Aorta (tissue), 5 donors: ENCODE data around the gene ZNF488. TPM values are rescaled to one million over a fixed set of nuclear protein-coding genes. Genes with fewer than 3 reads are reported as not detected.

Experiments used
- ATAC-seq: fragments of 200-7000 bp; cut with Tn5 transposase; one replicate; pipeline ENCODE4 v1.9.1; 2022; ENCODE audit warnings: moderate library complexity; ENCODE audit not compliant: low FRiP score
- DNase-seq, 2 donors: peaks; one replicate each; pipeline ENCODE4 v3.0.0-alpha.2; 2020
- H3K27ac ChIP-seq, 2 donors: one replicate each; pipeline ENCODE4 v1.5.1; 2013; ENCODE audit warnings: low read length in 2 of 2, mild to moderate bottlenecking in 2 of 2, moderate library complexity in 2 of 2, control low read depth in 1 of 2, inconsistent platforms in 1 of 2, low read depth in 1 of 2
- H3K27me3 ChIP-seq, 2 donors: one replicate each; pipeline ENCODE4 v1.6.1; 2013; ENCODE audit warnings: control low read depth in 1 of 2, low read length in 1 of 2, mild to moderate bottlenecking in 1 of 2, moderate library complexity in 1 of 2; ENCODE audit not compliant: insufficient read depth in 2 of 2, control insufficient read depth in 1 of 2
- H3K36me3 ChIP-seq, 2 donors: one replicate each; pipeline ENCODE4 v1.6.1; 2013; ENCODE audit warnings: control low read depth in 1 of 2, low read length in 1 of 2, mild to moderate bottlenecking in 1 of 2; ENCODE audit not compliant: insufficient read depth in 2 of 2, control insufficient read depth in 1 of 2
- H3K4me1 ChIP-seq, 2 donors: one replicate each; pipeline ENCODE4 v1.6.1; 2013; ENCODE audit warnings: low read length in 2 of 2, control low read depth in 1 of 2, mild to moderate bottlenecking in 1 of 2, moderate library complexity in 1 of 2; ENCODE audit not compliant: insufficient read depth in 2 of 2, control insufficient read depth in 1 of 2
- H3K4me3 ChIP-seq, 2 donors: one replicate each; pipeline ENCODE4 v1.5.1; 2013; ENCODE audit warnings: low read length in 2 of 2, control low read depth in 1 of 2, mild to moderate bottlenecking in 1 of 2
- H3K9me3 ChIP-seq: one replicate; pipeline ENCODE4 v1.6.1; 2013; ENCODE audit warnings: mild to moderate bottlenecking, low read length; ENCODE audit not compliant: control insufficient read depth
- WGBS, 2 donors: extraction: QIAGEN DNeasy Blood & Tissue Kit; methylation state at CpG; one replicate each; pipeline ENCODE4 v1.1.7; 2013; 5-methylcytosine and 5-hydroxymethylcytosine counted together
- intact Hi-C, 2 donors: fragments of 100-400 bp; cut with DNase I; formaldehyde crosslinking; loops; one replicate each; pipeline versions ENCODE4 v1.14.2 to v1.15.0; 2022
- polyA plus RNA-seq, 2 donors: library from polyadenylated mRNA; stranded (reverse); fragments of 200-250 nt; gene quantifications; one replicate each; pipeline ENCODE4 v1.2.3, GENCODE V29; 2013
- total RNA-seq, 2 donors: library from RNA; stranded (reverse); fragmentation: NEBNext Ultra II Directional; extraction: Animal tissue kit (Norgen Biotek cat#: 25700); gene quantifications; one replicate each; pipeline ENCODE4 v1.2.1, GENCODE V29; 2021
- donor health status: healthy with polysubstance abuse.
- donor health status: Bipolar disorder and iron deficiency.
- donor health status: DM: no; HTN: no; CAD: no.
- donor health status: DM: no; HTN: no; CAD: no.
- donor health status: DM: yes; HTN: yes; CAD: no.

Gene ZNF488
- total and polyA plus RNA-seq, 4 donors: 0.12 to 3.8 (median 0.20) TPM; not detected in 1

- intact Hi-C loops: no loop called here
Measured at GRCh38 chr10:47351899-47352815, 31.9 kb downstream of the ZNF488 start.

GRCh38 chr10:47350671-47351640 is 33.1 kb downstream of the ZNF488 start:
- Histone ChIP-seq H3K27ac (no peak overlapping the region), H3K27me3 (no peaks in the 10 kb centered on the region), H3K36me3 (no peaks in the 10 kb centered on the region), H3K9me3 (no peaks in the 10 kb centered on the region), H3K4me1 (no peaks in the 10 kb centered on the region), H3K4me3 (no peak overlapping the region)
- peak; percentile 35 to 64 for DNase-seq
- no peak for ATAC-seq
- intact Hi-C loops: no loop called here
- WGBS, 2 donors: 95 to 96% methylated on average over 39 of the region's 39 CpGs

More at GRCh38 chr10:47351899-47352815, 31.9 kb downstream of the ZNF488 start:
- DNase-seq: peak in 1 of 2 donors; percentile 54
- no peaks in the 10 kb centered on the region for H3K27me3 ChIP-seq
- H3K27ac ChIP-seq: no peak overlapping the region
- H3K36me3 ChIP-seq: no peaks in the 10 kb centered on the region
- H3K4me1 ChIP-seq: no peaks in the 10 kb centered on the region
- no peaks in the 10 kb centered on the region for H3K9me3 ChIP-seq
- no peak overlapping the region for H3K4me3 ChIP-seq
- ATAC-seq: no peak
- whole genome bisulfite sequencing, 2 donors: 88 to 89% methylated on average over 14 of the region's 14 CpGs

- Histone ChIP-seq H3K36me3 (no peaks in the 10 kb centered on the region), H3K4me1 (no peaks in the 10 kb centered on the region), H3K27ac (no peak overlapping the region), H3K4me3 (no peak overlapping the region), H3K27me3 (no peaks in the 10 kb centered on the region), H3K9me3 (no peaks in the 10 kb centered on the region)
- DNase-seq (peak in 1 of 2 donors; percentile 74), ATAC-seq (no peak)
- 96 to 98% methylated on average over 31 of the region's 31 CpGs for WGBS, 2 donors
- intact Hi-C loops: no loop called here
Measured at GRCh38 chr10:47349941-47350371, 34.1 kb downstream of the ZNF488 start.

- no peak overlapping the region for H3K27ac ChIP-seq
- DNase-seq (peak in 1 of 2 donors; percentile 68), ATAC-seq (no peak)
- H3K9me3 ChIP-seq: no peaks in the 10 kb centered on the region
- no peak overlapping the region for H3K4me3 ChIP-seq
- H3K4me1 ChIP-seq: no peaks in the 10 kb centered on the region
- intact Hi-C loops: no loop called here
- H3K27me3 ChIP-seq: no peaks in the 10 kb centered on the region
- 96 to 97% methylated on average over 22 of the region's 22 CpGs for WGBS, 2 donors
- no peaks in the 10 kb centered on the region for H3K36me3 ChIP-seq
Measured at GRCh38 chr10:47349516-47349915, 34.6 kb downstream of the ZNF488 start.

GRCh38 chr10:47348661-47349470 is 35.2 kb downstream of the ZNF488 start:
- 93 to 94% methylated on average over 36 of the region's 36 CpGs for WGBS, 2 donors
- DNase-seq (peak; percentile 42 to 69), ATAC-seq (no peak)
- H3K9me3 ChIP-seq: no peaks in the 10 kb centered on the region
- no peaks in the 10 kb centered on the region for H3K4me1 ChIP-seq
- H3K36me3 ChIP-seq: no peaks in the 10 kb centered on the region
- no peak overlapping the region for H3K4me3 ChIP-seq
- H3K27me3 ChIP-seq: no peaks in the 10 kb centered on the region
- H3K27ac ChIP-seq: no peak overlapping the region
- intact Hi-C loops: no loop called here

- H3K36me3 ChIP-seq: no peaks in the 10 kb centered on the region
- no peak within 1 kb of the TSS for H3K27ac ChIP-seq
- H3K4me3 ChIP-seq: no peak within 1 kb of the TSS
- DNase-seq (peak in 1 of 2 donors; percentile 45), ATAC-seq (no peak)
- H3K27me3 ChIP-seq: no peaks in the 10 kb centered on the region
- H3K9me3 ChIP-seq: no peaks in the 10 kb centered on the region
- WGBS, 2 donors: 86 to 89% methylated on average over 5 of the region's 5 CpGs
- intact Hi-C loops: no loop called here
- H3K4me1 ChIP-seq: no peaks in the 10 kb centered on the region
Measured at GRCh38 chr10:47348138-47348651, 35.9 kb downstream of the ZNF488 start, which contains the start of gene RBP3. RBP3 (plus strand) TSS chr10:47348363; CDS start chr10:47348485, 122 bp downstream.

GRCh38 chr10:47347303-47347675 is 36.8 kb downstream of the ZNF488 start:
- peak in 1 of 2 donors; percentile 16 for DNase-seq
- Histone ChIP-seq H3K36me3 (no peaks in the 10 kb centered on the region), H3K4me1 (no peaks in the 10 kb centered on the region), H3K27me3 (no peaks in the 10 kb centered on the region), H3K27ac (no peak overlapping the region), H3K9me3 (no peaks in the 10 kb centered on the region), H3K4me3 (no peak overlapping the region)
- WGBS, 2 donors: 73 to 74% methylated on average over 4 of the region's 4 CpGs
- intact Hi-C loops: no loop called here
- no peak for ATAC-seq
